GM18861 (cell line): ENCODE results near the gene PIP4K2B.

Source experiments
- ATAC-seq: cut with Tn5 transposase; IDR thresholded peaks from one replicate; pipeline ENCODE4 v1.9.1; 2021; ENCODE audit not compliant: unreplicated experiment

Gene PIP4K2B

DNA sequence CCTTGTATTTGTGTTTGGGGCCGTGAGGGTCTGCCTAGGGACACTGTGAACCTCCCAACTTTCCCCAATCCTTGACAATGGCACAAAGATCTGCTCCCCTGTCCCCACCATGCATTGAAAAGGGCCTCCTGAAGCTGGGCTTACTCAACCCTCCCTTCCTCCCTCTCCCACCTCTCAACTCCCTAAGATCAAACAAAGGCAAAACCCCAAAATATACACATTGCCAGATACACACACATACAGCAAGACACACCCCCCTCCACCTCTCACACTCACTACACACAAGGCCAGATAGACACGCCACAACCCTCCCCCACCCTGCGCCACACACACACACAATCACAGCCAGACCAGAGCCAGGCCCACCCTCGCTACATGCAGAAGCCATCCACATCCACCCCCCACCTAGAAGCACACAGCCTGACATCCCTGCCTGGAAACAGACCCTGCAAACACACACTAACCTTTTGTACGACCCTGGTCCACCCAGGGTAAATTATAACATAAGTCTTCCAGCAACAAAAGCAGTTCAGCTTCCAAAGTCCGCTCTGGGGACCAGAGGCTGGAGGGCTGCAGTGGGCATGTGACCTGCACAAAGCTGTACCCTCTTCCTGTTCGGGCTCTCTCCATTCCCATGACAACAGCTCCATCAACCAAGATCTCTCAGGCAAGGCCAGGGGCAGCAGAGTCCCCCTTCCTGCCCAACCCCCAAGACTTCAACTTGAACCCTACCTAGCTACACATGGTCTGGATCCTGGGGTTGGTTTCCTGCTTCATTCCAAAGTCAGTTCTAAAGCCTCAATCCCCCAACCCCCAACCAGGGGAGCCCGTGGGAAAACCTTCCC, 53.1 kb downstream of the PIP4K2B start:
- ATAC-seq: no peak

DNA sequence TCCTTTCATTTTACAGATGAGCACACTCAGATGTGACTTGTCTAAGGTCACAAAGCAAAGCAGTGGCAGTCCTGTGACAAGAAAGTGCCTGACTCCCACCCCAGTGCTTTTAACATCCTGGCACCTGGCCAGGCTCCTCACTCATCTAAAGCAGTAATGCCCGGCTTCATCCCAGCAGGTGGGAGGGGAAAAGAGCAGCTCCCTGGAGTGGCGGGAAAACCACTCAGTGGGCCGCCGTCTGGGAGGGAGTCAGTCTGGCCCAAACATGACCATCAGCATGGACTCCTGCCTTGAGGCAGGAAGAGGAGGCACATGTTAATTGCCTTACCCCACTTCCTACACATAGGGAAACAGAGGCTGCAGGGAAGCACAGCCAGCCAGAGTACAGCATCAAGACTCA, 53.8 kb downstream of the PIP4K2B start:
- no peak for ATAC-seq

DNA sequence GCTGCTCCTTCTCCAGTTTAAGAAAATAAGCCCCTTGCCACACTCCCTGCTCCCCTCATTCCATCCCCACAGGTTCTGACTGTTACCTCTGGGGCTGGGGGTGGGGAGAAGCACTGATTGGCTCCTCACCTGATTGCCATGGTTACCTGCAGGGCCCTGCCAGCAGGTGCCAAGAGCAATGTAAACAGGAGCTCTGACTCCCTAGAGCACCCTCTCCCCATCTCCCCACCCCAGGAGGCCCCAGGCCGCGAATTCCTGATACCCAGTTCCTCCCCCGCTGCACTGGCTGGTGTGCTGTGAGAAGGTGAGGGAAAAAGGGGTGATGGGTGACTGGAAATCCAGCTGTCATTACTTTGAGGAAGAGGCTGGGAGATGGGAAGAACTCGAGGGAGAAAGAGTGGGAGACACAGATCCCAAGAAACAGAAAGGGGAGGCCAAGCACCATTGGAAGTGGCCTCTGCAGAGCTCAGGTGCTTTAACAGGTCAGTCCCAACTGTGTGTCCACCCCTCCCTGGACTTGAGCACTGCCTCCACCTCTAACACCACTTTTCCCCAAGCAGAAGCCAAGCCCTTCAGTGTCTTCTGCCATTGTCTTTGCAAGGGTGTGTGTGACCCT, 55.7 kb downstream of the PIP4K2B start:
- no peak for ATAC-seq

DNA sequence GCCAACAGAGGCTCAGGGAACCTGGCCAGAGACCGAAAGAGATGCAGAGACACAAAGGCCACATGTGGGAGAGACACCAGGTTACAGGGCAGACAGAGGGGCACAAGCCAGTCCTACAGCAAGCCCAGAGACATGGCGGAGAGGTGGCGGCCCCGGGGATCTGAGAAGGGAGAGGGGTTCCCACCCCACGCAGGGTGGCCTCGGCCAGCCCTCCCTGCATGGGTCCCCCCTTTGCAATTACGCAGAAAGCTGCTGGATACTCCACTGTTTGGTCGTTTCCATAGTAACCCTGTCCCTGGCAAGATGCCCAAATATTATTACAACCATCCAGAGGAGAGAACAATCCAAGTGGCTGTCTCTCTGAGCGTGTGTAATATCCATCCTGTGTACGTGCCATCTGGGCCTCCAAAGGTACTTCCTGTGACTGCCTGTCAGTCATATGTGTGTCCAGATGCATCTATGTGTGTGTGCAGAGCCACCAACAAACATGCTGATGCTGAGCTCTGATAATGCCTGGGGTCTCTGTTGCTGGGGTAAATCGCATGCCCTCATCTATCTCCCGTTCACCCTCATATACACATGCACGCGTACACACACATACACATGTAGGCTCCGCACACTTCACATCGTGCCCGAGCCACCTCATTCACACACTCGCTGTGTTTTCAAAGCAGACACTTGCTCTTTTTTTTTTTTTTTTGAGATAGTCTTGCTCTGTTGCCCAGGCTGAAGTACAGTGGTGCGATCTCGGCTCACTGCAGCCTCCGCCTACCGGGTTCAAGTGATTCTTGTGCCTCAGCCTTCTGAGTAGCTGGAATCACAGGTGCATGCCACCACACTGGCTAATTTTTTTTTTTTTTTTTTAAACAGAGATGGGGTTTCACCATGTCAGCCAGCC, 56.7 kb downstream of the PIP4K2B start:
- ATAC-seq: no peak

DNA sequence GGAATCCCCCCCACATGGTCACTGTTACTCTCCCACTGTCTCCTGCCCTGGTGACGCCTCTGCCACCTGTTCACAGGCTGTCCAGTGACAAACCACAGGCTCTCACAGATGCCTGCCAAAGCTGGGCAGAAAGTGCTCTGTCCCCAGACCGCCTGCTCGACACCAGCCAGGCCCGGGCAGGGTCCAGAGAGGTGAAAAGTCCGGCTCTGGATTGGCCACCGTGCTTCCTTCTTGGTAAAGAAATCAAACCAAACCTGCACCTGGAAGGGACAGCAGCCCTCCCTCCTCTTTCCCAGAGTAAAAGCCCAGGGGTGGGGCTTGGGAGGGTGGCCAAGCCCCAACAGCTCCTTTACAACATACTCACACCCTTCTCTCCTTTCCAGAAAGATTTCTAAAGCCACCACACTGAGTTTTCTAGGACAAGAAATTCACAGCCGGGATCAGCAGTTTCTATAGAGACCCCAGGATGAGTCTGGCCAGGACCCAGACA, 57.4 kb downstream of the PIP4K2B start:
- no peak for ATAC-seq

DNA sequence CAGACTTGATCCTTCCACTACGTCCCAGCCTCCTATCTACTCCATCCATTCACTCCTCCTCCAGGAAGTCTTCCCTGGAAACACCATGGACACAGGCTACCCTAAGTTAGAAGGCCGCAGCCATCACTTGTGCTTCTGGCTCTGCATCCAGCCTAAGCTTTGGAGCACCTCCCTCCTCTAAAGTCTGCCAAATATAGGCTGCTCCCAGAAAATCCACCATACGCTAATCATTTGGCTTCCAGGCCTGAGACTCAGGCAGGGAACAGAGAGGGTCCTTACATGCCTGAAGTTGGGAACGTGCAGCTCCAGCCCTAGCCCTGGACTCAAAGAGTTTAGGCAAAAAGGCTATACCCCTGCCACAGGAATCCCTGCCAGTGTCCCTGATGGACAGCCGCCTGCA, 57.9 kb downstream of the PIP4K2B start:
- ATAC-seq: no peak

- no peak for ATAC-seq
Measured at GRCh38 chr17:38740806-38741205, 58.5 kb downstream of the PIP4K2B start.

DNA sequence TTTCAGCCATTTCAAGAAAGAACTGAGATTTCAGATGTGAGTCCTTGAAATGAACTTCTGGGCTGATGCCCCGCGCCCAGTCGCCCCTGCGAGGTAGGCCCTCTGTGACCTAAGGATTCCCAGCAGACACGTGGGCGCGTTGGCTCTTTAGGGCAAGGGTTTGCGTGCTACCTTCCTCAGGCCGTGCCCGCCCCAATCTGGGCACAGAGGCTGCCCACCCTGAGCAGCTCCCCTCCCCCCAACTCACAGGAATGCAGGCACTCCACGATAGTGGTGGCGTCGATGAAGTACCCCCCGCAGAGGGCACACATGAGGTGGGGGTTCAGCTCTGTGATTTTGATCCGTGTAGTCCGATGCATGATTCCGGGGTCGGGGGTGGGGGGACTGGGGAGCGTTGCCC, 59.3 kb downstream of the PIP4K2B start:
- no peak for ATAC-seq

DNA sequence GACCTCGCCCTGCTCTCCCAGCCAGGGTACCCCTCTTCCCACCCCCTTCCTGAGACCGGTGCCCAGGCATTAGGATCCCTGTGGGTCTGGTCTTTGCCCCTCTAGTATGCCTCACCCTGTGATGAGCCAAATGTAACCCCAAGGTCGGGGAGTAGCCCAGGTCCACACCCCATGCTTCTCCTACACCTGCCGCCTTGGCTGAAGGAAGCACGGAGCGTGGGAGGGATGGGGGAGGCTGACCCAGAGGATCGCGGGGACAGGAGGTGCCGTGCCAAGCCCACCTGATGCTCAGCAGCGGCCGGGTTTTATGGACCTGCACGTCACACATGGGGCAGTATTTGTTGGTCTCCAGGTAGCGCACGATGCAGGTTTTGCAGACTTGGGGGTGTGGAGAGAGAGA, 60.1 kb downstream of the PIP4K2B start:
- no peak for ATAC-seq

DNA sequence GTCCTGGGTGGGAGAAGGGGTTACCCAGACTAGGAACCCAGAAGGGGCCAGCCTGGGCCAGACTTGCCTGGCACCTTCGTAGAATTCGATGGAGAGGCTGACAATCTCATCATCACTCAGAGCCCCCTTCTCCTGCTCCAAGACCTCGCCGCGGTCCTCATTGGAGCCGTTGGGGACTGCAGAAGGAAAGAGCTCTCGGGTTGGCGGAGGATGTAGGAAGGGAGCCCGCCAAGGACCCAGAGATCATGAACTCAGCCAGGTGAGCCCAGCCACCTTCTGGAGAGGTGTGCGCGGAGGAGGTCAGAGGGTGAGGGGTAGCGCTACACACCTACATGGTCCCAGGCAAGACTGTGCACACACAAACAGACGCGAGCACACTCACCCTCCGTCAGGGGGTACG, 60.7 kb downstream of the PIP4K2B start:
- no peak for ATAC-seq

- no peak for ATAC-seq
Measured at GRCh38 chr17:38738007-38738662, 61.2 kb downstream of the PIP4K2B start.

DNA sequence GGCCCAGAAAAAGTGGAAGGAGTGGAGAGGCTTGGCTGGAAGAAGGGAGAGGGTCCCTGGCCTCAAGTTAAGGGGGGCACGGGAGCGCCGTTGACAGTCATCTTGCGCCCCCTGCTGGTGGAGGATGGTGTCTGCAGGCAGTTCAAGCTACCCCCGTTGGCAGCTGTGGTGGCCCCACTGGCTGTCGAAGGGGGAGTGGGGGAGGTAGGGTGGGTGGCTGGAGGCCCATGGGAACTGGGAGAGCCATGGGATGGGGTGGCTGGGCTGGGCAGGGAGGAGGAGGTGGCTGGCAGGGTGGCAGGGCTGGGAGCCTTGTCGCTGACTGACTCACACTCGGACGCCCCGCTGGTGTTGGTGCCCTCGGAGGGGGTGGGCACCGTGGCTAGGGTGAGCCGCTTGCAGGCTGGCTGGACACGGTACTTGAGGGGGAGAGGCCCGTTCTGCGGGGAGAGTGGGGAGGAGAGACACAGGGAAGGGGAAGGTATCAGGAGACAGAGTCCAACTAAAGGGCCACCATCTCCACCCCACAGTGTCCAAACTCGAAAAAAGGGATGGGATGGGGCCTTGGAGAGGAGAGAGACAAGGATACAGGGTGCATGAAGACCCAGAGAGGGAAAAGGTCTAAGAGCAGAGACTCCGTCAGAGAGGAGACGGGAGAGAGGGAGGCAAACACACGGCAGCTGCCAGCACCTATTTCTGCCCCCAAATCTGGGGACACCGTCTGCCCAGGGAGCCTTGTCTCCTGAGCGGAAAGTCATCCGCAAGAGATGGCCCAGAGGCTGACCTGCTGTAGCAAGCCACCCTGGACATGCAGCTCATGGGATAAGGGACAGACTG, 64.0 kb downstream of the PIP4K2B start:
- no peak for ATAC-seq

GRCh38 chr17:38733982-38734973, 65.1 kb downstream of the PIP4K2B start:
- no peak for ATAC-seq

DNA sequence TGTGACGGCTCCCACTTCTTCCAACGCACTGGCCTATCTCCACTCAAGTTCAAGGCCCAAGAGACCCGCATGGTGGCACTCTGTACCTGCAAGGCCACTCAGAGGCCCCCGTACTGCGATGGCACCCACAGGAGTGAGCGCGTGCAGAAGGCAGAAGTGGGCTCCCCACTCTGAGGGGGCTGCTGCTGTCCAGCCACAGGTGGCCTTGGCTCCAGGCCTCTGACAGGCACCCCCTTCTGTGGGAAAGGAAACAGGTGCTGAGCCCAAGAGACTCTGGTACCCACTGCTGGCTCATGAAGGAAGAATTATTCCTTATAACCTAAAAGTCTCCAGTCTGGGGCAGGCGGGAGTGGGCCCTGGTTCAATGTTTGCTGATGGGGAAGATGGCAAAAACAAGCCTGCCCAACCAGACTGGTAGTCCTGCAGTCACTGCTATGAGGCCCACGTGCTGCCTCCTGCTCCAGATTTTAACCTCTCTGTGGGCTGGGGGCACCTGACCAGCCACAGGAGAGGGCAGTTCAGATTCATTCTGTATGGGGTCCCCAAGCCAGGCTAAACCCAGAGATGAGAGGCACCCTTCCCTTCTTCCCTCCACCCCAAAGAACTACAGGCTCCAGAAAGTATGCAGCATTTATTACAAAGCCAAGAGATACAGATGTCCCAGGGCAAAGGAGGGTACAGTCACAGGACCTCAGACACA, 65.9 kb downstream of the PIP4K2B start:
- no peak for ATAC-seq

- no peak for ATAC-seq
Measured at GRCh38 chr17:38732376-38733281, 66.7 kb downstream of the PIP4K2B start.

- ATAC-seq: no peak
Measured at GRCh38 chr17:38731526-38732294, 67.6 kb downstream of the PIP4K2B start.
